Measurements from ENCODE around the gene TLN1.

TLN1 gene

DNA sequence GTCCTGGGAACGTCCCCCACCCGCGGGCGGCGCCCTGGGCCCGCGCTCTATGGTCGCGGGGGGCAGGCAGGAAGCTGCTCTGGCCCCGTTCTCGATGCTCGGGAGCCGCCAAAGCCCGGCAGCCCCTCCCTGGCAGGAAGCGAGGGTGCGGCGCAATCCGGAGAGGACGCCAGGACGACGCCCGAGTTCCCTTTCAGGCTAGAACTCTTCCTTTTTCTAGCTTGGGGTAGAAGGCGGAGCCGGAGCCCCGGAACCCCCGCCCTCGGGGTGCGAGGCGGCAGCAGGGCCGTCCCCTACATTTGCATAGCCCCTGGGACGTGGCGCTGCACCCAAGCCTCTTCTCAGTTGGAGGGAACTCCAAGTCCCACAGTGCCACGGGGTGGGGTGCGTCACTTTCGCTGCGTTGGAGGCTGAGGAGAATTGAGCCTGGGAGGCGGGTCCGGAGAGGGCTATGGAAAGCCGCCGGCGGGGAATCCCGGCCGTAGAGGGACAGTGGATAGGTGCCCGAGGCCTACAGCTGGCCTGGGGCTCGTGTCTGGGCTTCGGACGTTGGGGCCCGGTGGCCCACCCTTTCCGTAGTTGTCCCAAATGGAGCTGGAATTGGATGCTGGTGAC lies at the start of gene TLN1, which contains the start of gene CREB3 (continued):
- TF ChIP-seq PRDM1 (tag by site-specific recombination; IDR thresholded peaks at IDR 0.05) (peak; percentile 75; the same call in 1 of the 2 replicates), ZNF473 (tag by site-specific recombination; IDR thresholded peaks at IDR 0.05) (no peak), ZNF529 (tag by site-specific recombination; IDR thresholded peaks at IDR 0.05; ENCODE audit: insufficient replicate concordance) (no peak), ZNF121 (tag by site-specific recombination; IDR thresholded peaks at IDR 0.05) (no peak), ZNF214 (tag by site-specific recombination; IDR thresholded peaks at IDR 0.05; ENCODE audit: borderline replicate concordance) (no peak), KLF7 (tag by site-specific recombination; IDR thresholded peaks at IDR 0.05; ENCODE audit: borderline replicate concordance) (peak; percentile 83; the same call in 1 of the 2 replicates), GLIS2 (tag by site-specific recombination; IDR thresholded peaks at IDR 0.05) (peak; percentile 67; the same call in 1 of the 2 replicates), YY2 (tag by site-specific recombination; IDR thresholded peaks at IDR 0.05) (no peak), ZNF514 (tag by site-specific recombination; IDR thresholded peaks at IDR 0.05) (no peak), ZNF132 (tag by site-specific recombination; IDR thresholded peaks at IDR 0.05; ENCODE audit: borderline replicate concordance) (no peak), ZBTB44 (tag by site-specific recombination; IDR thresholded peaks at IDR 0.05) (no peak), ZNF626 (tag by site-specific recombination; IDR thresholded peaks at IDR 0.05) (no peak), ZEB2 (tag by site-specific recombination; IDR thresholded peaks at IDR 0.05) (0 out of 2 replicates have a peak, but pooled peaks have one; percentile 9), TSHZ1 (tag by site-specific recombination; IDR thresholded peaks at IDR 0.05; ENCODE audit: borderline replicate concordance) (no peak), ZNF548 (tag by site-specific recombination; IDR thresholded peaks at IDR 0.05) (no peak), ZNF544 (tag by site-specific recombination; IDR thresholded peaks at IDR 0.05) (no peak), ZNF76 (tag by site-specific recombination; IDR thresholded peaks at IDR 0.05; ENCODE audit: borderline replicate concordance, low read depth) (peak; percentile 79), ZNF416 (tag by site-specific recombination; IDR thresholded peaks at IDR 0.05) (no peak)
- TF ChIP-seq, protein P1, sequence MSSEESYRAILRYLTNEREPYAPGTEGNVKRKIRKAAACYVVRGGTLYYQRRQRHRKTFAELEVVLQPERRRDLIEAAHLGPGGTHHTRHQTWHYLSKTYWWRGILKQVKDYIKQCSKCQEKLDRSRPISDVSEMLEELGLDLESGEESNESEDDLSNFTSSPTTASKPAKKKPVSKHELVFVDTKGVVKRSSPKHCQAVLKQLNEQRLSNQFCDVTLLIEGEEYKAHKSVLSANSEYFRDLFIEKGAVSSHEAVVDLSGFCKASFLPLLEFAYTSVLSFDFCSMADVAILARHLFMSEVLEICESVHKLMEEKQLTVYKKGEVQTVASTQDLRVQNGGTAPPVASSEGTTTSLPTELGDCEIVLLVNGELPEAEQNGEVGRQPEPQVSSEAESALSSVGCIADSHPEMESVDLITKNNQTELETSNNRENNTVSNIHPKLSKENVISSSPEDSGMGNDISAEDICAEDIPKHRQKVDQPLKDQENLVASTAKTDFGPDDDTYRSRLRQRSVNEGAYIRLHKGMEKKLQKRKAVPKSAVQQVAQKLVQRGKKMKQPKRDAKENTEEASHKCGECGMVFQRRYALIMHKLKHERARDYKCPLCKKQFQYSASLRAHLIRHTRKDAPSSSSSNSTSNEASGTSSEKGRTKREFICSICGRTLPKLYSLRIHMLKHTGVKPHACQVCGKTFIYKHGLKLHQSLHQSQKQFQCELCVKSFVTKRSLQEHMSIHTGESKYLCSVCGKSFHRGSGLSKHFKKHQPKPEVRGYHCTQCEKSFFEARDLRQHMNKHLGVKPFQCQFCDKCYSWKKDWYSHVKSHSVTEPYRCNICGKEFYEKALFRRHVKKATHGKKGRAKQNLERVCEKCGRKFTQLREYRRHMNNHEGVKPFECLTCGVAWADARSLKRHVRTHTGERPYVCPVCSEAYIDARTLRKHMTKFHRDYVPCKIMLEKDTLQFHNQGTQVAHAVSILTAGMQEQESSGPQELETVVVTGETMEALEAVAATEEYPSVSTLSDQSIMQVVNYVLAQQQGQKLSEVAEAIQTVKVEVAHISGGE (tag by site-specific recombination; conservative IDR thresholded peaks at IDR 0.05; ENCODE audit: low read depth): peak; percentile 96
- TF ChIP-seq, protein P2, sequence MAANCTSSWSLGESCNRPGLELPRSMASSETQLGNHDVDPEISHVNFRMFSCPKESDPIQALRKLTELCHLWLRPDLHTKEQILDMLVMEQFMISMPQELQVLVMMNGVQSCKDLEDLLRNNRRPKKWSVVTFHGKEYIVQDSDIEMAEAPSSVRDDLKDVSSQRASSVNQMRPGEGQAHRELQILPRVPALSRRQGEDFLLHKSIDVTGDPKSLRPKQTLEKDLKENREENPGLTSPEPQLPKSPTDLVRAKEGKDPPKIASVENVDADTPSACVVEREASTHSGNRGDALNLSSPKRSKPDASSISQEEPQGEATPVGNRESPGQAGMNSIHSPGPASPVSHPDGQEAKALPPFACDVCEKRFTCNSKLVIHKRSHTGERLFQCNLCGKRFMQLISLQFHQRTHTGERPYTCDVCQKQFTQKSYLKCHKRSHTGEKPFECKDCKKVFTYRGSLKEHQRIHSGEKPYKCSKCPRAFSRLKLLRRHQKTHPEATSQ (tag by site-specific recombination; IDR thresholded peaks at IDR 0.05): no peak
- TF ChIP-seq, protein P3, sequence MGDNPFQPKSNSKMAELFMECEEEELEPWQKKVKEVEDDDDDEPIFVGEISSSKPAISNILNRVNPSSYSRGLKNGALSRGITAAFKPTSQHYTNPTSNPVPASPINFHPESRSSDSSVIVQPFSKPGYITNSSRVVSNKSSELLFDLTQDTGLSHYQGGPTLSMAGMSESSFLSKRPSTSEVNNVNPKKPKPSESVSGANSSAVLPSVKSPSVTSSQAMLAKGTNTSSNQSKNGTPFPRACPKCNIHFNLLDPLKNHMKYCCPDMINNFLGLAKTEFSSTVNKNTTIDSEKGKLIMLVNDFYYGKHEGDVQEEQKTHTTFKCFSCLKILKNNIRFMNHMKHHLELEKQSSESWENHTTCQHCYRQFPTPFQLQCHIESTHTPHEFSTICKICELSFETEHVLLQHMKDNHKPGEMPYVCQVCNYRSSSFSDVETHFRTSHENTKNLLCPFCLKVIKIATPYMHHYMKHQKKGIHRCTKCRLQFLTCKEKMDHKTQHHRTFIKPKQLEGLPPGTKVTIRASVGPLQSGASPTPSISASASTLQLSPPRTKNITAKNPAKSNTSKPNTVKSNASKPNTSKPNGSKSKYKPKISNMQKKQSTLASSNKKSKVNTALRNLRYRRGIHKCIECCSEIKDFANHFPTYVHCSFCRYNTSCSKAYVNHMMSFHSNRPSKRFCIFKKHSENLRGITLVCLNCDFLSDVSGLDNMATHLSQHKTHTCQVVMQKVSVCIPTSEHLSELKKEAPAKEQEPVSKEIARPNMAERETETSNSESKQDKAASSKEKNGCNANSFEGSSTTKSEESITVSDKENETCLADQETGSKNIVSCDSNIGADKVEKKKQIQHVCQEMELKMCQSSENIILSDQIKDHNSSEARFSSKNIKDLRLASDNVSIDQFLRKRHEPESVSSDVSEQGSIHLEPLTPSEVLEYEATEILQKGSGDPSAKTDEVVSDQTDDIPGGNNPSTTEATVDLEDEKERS (tag by site-specific recombination; IDR thresholded peaks at IDR 0.05): no peak
- TF ChIP-seq, protein P4, sequence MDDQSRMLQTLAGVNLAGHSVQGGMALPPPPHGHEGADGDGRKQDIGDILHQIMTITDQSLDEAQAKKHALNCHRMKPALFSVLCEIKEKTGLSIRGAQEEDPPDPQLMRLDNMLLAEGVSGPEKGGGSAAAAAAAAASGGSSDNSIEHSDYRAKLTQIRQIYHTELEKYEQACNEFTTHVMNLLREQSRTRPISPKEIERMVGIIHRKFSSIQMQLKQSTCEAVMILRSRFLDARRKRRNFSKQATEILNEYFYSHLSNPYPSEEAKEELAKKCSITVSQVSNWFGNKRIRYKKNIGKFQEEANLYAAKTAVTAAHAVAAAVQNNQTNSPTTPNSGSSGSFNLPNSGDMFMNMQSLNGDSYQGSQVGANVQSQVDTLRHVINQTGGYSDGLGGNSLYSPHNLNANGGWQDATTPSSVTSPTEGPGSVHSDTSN (CRISPR knock-in tag; IDR thresholded peaks at IDR 0.05): no peak
- TF ChIP-seq, protein P5, sequence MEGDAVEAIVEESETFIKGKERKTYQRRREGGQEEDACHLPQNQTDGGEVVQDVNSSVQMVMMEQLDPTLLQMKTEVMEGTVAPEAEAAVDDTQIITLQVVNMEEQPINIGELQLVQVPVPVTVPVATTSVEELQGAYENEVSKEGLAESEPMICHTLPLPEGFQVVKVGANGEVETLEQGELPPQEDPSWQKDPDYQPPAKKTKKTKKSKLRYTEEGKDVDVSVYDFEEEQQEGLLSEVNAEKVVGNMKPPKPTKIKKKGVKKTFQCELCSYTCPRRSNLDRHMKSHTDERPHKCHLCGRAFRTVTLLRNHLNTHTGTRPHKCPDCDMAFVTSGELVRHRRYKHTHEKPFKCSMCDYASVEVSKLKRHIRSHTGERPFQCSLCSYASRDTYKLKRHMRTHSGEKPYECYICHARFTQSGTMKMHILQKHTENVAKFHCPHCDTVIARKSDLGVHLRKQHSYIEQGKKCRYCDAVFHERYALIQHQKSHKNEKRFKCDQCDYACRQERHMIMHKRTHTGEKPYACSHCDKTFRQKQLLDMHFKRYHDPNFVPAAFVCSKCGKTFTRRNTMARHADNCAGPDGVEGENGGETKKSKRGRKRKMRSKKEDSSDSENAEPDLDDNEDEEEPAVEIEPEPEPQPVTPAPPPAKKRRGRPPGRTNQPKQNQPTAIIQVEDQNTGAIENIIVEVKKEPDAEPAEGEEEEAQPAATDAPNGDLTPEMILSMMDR (tag by site-specific recombination; IDR thresholded peaks at IDR 0.05): peak; percentile 81
